NCI-H345 (cell line): ENCODE results near the gene CDC25A.

Source experiments
- DNase-seq: peaks from one replicate; lab custom pipeline; 2025; lab: John Stamatoyannopoulos, UW

CDC25A gene

GRCh38 chr3:48194446-48195071 is 6.3 kb upstream of the CDC25A start:
- DNase-seq, result peak; percentile 46

GRCh38 chr3:48190911-48191310 is 2.7 kb upstream of the CDC25A start:
- no peak for DNase-seq

GRCh38 chr3:48189321-48189720 is 1.1 kb upstream of the CDC25A start:
- no peak for DNase-seq

- DNase-seq, result peak; percentile 40
These were observed 495 bp downstream of the CDC25A start for GRCh38 chr3:48187579-48188265.

- DNase-seq, result no peak
These were observed 977 bp downstream of the CDC25A start for GRCh38 chr3:48187301-48187578.

GRCh38 chr3:48186631-48187300 is 1.5 kb downstream of the CDC25A start:
- no peak for DNase-seq

GRCh38 chr3:48185129-48185528 is 3.1 kb downstream of the CDC25A start:
- no peak for DNase-seq

GRCh38 chr3:48184299-48184698 is 3.9 kb downstream of the CDC25A start:
- no peak for DNase-seq

GRCh38 chr3:48180531-48181253 is 7.5 kb downstream of the CDC25A start:
- DNase-seq, result no peak

GRCh38 chr3:48180021-48180420 is 8.2 kb downstream of the CDC25A start:
- no peak for DNase-seq

- DNase-seq, result no peak
These were observed 10.1 kb downstream of the CDC25A start for GRCh38 chr3:48178072-48178471.

- DNase-seq, result no peak
These were observed 30.3 kb downstream of the CDC25A start for GRCh38 chr3:48157950-48158376.

- DNase-seq, result no peak
These were observed 30.9 kb downstream of the CDC25A start for GRCh38 chr3:48157202-48157840.

GRCh38 chr3:48156163-48156562 is 32.1 kb downstream of the CDC25A start:
- no peak for DNase-seq

GRCh38 chr3:48155122-48155521 is 33.1 kb downstream of the CDC25A start:
- no peak for DNase-seq

- DNase-seq, result no peak
These were observed 36.3 kb downstream of the CDC25A start for GRCh38 chr3:48151807-48152427.

GRCh38 chr3:48151058-48151806 is 37.0 kb downstream of the CDC25A start:
- DNase-seq, result peak; percentile 55

- no peak for DNase-seq
These were observed 44.2 kb downstream of the CDC25A start for GRCh38 chr3:48143992-48144391.

GRCh38 chr3:48143567-48143966 is 44.6 kb downstream of the CDC25A start:
- no peak for DNase-seq

GRCh38 chr3:48142316-48142870 is 45.8 kb downstream of the CDC25A start:
- peak; percentile 10 for DNase-seq

- no peak for DNase-seq
These were observed 46.5 kb downstream of the CDC25A start for GRCh38 chr3:48141604-48142137.
